ENCODE measurements around the gene UNC45A.
"Not testable (repeated sequence)": the region's sequence is repeated elsewhere in the genome, so short reads cannot be mapped to it uniquely, and the experiment has no call there.

The UNC45A gene

DNA sequence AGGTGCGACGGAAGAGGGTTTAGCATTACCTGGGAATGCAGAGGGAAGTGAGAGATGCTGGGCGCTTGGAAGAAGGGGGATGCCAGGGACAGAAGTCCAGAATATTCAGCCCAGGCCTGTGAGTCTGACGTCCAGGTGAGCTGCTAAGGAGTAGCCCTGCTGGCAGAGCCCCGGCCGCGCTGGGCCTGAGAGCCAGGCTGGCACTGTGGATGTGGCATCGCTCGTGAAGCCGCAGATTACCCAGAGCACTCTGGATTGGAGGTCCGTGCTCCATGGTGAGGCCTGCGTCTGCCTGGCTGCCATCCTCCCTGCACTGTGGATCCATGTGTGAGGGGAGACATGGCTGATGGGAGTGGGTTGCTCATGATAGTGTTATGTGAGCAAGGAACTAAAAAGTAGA, 17.5 kb upstream of the UNC45A start:
- DNase-seq: no peak

DNA sequence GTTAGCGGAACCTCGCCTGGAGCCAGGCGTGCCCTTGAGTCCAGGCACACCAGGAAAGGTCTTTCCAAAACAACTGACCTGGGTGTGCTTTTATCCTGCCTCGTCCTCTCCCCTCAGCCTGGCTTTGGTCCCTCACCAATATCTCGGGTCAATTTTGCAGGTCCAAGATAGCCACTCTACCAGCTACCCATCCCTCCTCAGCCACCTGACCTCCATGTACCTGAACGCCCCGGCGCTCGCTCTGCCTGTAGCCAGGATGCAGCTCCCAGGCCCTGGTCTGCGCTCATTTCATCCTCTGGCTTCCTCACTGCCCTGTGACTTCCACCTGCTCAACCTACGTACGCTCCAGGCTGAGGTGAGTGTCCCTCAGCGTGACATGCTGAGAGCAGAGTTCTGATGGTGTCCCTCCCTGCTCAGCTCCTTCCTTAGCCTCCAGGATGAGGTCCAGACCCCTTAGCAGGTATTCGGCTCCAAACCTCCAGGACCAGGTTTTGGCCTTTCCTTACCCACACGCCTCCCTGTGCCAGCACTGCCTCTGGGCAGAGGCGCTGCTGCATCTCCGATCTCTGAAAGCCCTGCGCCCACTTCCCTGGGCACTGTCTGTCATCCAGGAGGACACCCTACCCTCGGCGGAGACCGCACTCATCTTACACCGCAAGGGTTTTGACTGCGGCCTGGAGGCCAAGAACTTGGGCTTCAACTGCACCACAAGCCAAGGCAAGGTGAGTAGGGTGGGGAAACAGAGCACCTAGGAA, 16.9 kb upstream of the UNC45A start:
- DNase-seq: no peak

DNA sequence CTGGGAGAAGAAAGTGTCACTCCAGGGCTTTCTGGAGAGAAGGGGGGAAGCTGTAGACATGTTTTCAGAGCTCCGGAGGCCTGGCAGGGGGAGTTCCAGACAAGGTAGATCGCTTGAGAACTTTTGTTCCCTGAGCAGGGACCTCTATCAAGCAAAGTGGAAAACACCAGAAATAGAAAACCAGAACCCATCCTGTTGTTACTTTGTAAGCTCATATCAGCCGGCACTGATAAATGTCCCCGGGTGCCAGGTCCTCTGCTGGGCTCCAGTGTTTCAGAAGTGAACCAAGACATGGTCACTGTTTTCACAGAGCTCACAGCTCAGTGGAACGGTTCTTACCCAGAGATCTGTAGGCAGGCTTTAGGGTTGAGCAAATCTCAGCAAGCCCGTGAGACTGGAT, 16.2 kb upstream of the UNC45A start:
- DNase-seq: no peak

DNA sequence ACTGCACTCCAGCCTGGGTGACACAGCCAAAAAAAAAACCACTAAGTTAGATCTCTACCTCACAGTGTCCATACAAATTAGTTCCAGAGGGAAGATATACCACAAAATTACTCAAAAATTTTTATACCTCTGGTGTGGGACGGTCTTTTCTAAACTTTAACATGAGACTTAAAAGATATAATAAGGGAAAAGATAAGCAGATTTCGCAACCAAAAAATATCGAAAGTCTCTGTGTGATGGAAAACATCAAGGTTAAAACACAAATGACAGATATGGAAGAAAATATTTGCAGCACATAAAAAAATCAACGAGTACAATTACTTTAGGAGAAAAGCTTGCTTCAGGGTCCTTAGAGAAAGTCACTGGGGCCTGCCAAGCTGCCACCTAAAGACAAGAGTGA, 13.2 kb upstream of the UNC45A start:
- DNase-seq: no peak

DNA sequence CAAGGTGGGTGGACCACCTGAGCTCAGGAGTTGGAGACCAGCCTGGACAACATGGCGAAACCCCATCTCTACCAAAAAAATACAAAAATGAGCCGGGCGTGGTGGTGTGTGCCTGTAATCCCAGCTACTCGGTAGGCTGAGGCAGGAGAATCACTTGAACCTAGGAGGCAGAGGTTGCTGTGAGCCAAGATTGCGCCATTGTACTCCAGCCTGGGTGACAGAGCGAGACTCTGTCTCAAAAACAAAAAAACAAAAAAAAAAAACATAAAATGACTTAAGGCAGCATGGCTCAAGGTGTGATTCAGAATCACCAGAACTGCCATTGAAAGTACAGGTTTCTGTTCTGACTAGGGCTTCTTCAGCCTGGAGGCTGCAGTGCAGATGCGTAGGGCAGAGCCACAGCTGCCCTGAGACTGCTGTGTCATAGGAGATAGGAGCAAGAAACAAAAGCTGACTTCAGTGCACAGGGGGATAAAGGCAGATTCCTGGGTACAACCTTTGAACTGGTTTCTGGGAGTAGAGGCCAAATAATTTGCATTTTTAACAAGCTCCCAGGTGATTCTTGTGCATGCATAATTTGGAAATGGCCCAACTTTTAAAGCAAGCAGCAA, 12.3 kb upstream of the UNC45A start:
- not testable (repeated sequence) for DNase-seq

DNA sequence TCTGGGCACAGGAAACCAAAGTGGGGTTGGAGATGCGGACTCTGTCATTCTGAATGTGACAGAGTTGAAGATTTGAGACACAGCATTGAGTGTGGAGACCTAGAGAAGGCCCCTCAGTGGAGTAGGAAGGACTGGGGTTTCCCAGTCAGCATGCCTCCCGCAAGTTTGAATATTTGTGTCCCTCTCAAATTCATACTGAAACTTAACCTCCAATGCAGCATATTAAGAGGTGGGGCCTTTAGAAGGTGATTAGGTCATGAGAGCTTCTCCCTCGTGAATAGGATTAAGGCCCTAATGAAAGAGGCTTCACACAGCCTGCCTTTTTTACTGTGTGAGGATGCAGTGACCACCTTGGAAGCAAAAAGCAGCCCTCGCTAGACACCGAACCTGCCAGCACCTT, 10.7 kb upstream of the UNC45A start:
- DNase-seq: no peak

DNA sequence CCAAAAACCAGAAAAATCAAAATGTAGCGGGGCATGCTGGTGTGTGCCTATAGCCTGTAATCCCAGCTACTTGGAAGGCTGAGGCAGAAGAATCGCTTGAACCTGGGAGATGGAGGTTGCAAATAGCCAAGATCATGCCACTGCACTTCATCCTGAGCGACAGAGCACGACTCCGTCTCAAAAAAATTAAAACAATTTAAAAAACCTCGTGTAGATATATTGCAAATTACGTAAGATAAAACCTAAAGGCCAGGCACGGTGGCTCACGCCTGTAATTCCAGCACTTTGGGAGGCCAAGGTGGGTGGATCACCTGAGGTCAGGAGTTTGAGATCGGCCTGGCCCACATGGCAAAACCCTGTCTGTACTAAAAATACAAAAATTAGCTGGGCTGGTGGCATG, 8.3 kb upstream of the UNC45A start:
- not testable (repeated sequence) for DNase-seq

DNA sequence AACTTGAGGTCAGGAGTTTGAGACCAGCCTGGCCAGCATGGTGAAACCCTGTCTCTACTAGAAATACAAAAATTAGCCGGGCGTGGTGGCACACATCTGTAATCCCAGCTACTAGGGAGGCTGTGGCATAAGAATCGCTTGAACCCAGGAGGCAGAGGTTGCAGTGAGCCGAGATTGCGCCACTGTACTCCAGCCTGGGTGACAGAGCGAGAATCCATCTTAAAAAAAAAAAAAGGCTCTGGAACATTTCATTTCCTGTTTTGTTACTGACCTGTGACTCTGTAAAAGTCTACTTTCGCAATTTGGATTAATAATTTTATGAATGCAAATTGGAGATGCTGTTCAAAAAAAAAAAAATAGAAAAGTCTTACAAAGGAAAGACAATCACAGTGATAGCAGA, 7.0 kb upstream of the UNC45A start:
- not testable (repeated sequence) for DNase-seq

DNA sequence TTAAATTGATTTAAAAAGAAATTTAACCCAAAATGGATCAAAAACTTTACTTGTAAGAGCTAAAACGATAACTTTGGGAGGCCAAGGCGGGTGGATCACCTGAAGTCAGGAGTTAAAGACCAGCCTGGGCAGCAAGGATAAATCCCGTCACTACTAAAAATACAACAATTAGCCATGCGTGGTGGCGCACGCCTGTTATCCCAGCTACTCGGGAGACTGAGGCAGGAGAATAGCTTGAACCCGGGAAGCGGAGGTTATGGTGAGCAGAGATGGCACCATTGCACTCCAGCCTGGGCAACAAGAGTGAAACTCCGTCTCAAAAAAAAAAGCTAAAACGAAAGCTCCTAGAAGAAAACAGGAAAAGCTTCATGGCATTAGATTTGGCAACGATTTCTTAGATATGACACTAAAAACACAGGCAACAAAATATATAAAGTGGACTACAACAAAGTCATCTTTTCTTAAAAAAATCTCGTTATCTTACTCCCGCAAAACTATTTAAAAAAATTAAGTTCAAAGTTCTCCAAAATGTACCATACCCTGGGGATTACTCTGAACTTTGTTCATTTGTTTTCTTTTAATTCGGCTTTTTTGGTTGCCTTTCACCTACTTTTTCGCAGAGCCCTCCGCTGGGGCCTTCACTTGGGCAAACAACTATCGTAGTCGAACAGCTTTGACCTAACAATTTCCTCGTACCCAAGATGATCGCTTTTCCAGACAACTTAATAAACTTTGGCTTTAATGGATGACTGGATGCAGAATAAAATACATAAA, 5.7 kb upstream of the UNC45A start:
- DNase-seq: no peak

DNA sequence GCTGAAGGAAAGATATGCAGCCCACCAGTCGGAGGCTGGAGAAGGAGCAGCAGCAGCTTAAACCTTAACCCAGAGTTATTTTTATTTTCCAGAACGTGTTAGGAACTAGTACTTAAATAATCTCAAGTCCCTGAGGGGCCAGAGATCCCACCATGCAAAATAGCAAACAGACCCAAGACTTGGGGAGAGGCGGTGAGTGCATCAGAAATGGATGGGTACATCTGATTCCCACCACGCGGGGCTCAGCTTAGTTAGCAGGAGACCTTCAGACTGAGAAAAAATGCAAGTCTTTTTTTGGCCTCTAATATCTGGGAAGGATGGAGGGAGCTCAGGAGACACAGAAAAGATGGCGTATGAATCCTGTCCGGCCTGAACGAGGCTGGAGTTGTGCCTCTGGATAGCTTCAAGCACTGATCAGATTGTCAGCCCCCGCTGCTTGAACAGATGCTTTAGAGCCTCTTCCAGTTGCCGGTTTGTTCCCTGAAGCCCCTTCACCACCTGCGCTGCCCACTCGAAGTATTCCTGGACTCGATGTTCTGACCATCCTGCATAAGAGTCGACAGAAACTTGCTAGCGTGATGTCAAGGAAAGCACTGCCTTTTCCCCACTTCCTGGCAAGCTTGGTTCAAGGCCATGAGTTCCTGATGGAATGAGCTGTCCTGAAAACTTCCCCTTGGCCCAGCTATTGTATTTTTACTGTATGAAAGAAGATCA, 4.1 kb upstream of the UNC45A start:
- no peak for DNase-seq

DNA sequence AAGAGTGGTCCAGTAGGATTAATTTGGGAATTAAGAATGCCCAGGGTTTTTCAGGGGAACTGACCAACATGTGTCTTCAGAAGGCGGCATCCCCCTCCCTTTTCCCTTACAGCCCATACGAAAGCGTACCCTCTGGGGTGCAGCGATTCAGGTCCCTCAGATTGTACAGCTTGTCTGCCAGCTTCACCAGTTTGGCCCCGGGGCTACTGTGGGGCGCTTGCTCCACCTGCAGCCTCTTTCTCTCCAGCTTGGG, 3.6 kb upstream of the UNC45A start:
- no peak for DNase-seq

DNA sequence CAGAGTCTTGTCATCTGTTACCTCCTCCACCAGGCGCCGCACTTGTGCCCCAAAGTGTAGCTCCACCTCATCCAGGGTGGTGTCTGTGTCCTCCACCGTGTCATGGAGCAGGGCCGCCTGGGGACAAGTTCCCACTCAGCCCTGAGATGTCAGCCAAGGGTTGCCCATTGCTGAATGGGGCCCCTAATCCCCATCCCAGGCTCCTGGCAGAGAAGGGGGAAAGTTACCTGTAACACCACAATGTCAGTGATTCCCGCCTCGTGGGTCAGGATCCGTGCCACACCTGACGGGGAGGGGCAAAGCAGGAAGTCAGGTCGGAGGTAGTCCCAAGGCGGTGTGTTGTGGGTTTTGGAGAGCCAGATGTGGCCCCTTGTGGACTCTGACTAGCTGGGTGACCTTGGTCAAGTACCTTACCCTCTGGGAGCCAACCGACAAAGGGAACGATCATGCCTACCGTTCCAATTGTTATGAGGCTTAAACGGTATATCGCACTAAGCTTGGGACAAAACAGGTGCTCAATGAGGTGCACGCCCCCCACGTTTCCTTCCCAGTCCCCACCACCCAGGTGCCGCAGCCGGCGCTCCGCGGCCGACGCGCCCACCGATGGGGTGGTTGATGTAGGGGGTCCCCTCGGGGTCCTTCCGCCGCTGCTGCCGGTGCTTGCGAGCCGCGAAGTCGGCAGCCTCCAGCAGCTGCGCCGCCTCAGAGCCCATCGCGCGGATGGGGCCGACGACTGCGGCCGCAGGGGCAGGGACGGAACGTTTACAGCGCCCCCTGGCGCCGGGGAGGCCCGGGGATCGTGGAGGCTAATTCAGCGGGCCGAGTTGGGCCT, 3.0 kb upstream of the UNC45A start, which contains the start of gene HDDC3:
HDDC3 (minus strand) TSS at position 722 of the 832 bp plus-strand sequence; CDS start at position 713, 9 bp downstream.
- peak; percentile 68 to 76 for DNase-seq

DNA sequence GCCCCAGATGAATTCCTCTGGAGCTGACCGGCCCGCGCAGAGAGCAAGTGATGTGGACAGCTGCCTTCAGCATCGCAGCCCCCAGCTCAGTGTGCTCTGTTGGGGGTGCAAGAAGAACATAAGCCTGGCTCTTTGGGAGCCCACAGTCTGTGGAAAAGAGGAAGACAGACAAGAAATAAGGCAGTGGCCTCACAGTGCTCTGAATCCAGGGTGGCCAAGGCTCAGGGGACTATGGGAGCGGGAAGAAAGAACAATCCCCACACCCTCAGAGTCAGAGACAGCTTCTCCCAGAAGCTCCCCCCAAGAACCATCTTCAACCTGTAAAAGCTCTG, 2.5 kb upstream of the UNC45A start:
- no peak for DNase-seq

DNA sequence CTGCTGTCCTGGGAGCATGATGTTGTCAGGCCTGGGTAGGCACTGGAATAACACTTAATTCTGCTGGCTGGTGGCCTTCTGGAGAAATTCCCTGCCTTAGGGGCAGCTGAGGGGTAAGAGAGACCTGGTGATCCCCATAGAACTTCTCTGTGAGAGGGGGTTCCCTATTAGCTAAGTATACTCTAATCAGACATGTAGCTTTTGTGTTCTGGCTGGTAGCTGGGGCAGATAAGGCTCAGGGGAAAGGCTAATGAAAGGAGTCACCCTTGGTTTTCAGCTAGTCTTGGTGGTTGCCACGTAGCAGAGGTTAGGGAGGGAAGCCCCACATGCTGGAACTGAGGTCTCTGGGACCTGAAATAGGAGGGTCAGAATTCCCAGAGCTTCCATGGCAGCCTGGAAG, 1.8 kb upstream of the UNC45A start:
- DNase-seq: no peak

DNA sequence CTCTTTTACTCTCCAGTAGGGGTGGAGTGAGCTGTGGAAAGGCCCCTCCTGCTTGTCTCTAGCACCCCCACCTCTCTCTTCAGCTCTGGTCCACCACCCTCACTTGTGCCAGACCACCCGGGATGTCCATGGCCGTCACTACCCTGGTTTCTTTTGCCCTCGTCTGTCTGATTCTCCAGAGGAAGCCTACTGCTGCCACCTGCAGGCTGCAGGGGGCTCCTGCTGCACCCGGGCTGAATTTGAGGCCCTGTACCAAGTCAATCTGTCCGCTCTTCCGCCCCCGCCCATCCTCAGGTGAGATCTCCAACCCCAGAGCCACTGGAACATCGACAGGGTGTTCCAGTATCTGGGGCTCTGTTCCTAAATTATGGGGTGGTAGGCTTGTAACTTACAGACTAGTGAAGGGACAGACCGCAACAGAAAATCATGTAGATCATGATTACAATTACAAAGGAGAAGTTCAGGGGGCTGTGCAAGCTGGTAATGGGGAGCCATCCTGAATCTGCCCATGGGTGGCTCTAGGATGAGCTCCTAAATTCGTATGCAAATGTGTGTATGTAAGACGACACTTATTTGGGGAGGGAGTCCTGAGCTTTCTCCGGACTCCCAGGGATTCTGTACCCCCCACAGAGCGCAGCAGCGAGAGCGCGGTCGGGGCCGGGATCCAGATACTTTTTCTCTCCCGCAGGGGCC, 683 bp upstream of the UNC45A start:
- DNase-seq: peak; percentile 53 to 74

DNA sequence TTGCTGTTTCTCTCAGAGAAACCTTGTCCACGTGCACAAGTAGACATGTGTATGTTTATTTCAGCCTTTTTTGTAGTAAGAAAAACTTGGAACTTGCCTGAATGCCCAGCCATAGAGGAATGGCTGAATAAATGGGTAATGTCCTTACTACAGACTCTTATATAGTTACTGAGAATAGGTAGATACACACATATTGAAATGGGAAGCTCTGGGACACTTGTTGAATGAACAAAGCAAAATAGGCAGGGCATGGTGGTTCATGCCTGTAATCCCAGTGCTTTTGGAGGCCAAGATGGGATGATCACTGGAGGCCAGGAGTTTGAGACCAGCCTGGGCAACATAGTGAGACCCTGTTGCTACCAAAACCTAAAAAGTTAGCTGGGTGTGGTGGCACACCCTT, 1.7 kb downstream of the UNC45A start:
- no peak for DNase-seq

DNA sequence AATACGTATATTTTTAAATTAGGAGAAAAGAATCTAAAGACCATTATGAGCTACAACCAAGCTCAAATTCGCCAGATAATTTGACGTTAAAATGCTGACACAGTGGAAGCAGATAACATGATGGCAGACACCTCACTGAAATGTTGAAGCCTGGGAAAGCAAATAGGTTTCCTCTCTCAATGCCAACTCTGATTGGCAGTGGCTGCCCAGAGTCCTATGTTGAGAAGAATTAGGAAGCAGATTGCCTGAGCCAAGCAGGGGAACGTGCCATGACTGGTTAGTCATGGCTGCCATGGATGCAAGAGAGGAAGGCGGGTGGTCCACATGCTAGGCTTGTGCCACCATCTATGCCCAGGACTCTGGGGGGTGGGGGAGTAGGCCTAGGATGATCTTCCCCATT, 3.2 kb downstream of the UNC45A start:
- DNase-seq: no peak

DNA sequence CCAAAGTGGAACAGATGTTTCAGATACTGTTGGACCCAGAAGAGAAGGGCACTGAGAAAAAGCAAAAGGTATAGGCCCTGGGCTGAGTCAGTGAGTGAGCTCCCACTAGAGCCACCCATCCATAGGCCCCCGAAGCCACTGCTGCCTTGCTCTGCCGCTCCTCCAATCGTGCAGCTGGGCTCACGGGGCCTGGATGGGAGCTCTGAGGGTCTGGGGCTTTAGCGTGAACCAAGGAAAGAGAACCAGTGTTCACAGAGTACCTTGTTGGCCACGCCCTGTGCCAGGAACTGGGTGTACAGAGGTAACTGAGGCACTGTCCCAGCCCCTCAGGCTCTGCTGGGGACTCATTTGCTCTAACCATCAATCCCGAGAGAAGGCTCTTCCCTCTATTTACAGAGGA, 4.7 kb downstream of the UNC45A start:
- no peak for DNase-seq

DNA sequence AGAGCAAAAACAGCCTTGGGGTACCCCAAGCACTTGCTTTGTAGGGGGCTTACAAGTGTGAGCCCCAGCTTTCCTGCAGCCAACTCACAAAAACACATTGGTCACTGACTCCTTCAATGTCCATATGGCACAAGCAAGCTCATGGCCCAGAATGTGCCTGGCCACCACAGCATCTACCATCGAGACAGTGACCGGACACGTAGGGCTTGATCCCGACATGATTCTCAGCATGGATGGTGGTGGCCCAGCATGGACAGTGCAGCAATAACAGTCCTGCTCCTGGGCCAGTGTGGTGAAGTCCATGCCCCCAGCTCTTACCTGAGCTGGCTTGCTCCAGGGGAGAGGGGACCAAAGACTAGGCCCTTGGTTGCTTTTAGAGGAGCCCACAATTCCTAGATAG, 6.0 kb downstream of the UNC45A start:
- DNase-seq: no peak

DNA sequence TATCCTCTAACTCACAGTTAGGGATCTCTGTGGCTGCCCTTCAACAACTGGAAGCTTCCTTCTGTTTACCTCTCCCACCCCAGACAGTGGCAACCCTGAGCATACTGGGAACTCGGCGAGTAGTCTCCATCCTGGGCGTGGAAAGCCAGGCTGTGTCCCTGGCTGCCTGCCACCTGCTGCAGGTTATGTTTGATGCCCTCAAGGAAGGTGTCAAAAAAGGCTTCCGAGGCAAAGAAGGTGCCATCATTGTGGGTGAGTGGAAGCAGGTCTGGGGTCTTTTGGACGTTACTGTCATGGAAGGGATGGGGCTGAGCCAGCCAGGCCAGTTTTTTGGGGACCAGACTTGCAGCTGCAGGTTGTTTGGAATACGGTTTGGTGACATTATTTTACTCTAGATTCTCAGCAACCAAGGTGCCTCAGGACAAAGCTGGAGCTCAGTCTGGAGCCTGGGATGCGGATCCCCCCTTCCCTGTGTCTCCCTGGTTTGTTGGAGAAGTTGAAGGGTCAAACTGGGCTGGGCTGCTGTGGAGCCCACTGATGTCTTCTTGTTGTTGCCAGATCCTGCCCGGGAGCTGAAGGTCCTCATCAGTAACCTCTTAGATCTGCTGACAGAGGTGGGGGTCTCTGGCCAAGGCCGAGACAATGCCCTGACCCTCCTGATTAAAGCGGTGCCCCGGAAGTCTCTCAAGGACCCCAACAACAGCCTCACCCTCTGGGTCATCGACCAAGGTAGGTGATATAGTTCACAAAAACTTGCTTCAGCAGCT, 7.5 kb downstream of the UNC45A start:
- no peak for DNase-seq

DNA sequence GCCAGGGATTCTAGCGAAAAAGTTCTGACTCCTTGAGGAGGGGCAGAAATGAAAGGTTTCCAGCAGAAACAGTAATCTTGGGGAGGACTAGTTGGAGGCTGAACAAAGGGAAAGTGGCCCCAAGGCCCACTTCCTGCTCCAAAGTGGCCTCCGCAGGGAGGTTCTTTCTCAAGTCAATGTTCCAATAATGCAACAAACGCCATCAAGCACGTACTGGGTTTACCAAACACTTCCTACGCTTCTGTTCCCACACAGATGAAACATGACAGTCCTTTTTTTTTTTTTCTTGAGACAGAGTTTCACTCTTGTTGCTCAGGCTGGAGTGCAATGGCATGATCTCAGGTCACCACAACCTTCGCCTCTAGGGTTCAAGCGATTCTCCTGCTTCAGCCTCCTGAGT, 10.0 kb downstream of the UNC45A start:
- DNase-seq: no peak
